H1 (cell line): ENCODE measurements around the gene ARMS2. TPM values are rescaled to one million over a fixed set of nuclear protein-coding genes. Genes with fewer than 3 reads are reported as not detected.

Source experiments
- CTCF ChIA-PET: fragments of 300-600 bp; sonication (Branson Sonifier 250); formaldehyde crosslinking; loops from one replicate; lab custom pipeline; 2021; ENCODE audit not compliant: partially characterized antibody; lab: Charles Lee
- POLR2A ChIA-PET: fragments of 300-600 bp; sonication (Branson Sonifier 250); formaldehyde crosslinking; loops from one replicate; lab custom pipeline; 2021; ENCODE audit warnings: inconsistent platforms; ENCODE audit not compliant: partially characterized antibody; lab: Charles Lee
- DNase-seq, 2 experiments: peaks; one replicate each; pipeline versions ENCODE4 v3.0.0 to v3.0.0-alpha.2; 2010 to 2022; ENCODE audit warnings: low spot score in 2 of 2, low read depth in 1 of 2, mixed read lengths in 1 of 2
- FAIRE-seq: peaks from 2 replicates; lab custom pipeline; 2011; peaks lifted over from hg19 to GRCh38; lab: Jason Lieb, UNC
- H2AFZ ChIP-seq: 2 replicates; pipeline ENCODE4 v1.8.1; 2012; ENCODE audit warnings: low read length, inconsistent platforms
- H2AK5ac ChIP-seq: 2 replicates; pipeline ENCODE4 v1.6.1; 2013; ENCODE audit warnings: low read depth, low read length
- H2BK120ac ChIP-seq: replicated peaks from 2 replicates; pipeline ENCODE3; 2013; ENCODE audit warnings: low read depth, low read length, inconsistent platforms
- H2BK12ac ChIP-seq: 2 replicates; pipeline ENCODE4 v1.6.1; 2013; ENCODE audit warnings: low read depth, low read length
- H2BK15ac ChIP-seq: 2 replicates; pipeline ENCODE4 v1.6.1; 2013; ENCODE audit warnings: low read length
- H2BK20ac ChIP-seq: 2 replicates; pipeline ENCODE4 v1.6.1; 2013; ENCODE audit warnings: low read length
- H2BK5ac ChIP-seq: 2 replicates; pipeline ENCODE4 v1.6.1; 2013; ENCODE audit warnings: low read depth, low read length
- H3K14ac ChIP-seq: 2 replicates; pipeline ENCODE4 v1.6.1; 2013; ENCODE audit warnings: inconsistent platforms; ENCODE audit not compliant: insufficient read length
- H3K18ac ChIP-seq: 2 replicates; pipeline ENCODE4 v1.6.1; 2013; ENCODE audit warnings: low read length; ENCODE audit errors: extremely low read depth
- H3K23ac ChIP-seq: 2 replicates; pipeline ENCODE4 v1.6.1; 2013; ENCODE audit warnings: inconsistent platforms; ENCODE audit not compliant: insufficient read length
- H3K23me2 ChIP-seq: 2 replicates; pipeline ENCODE4 v1.6.1; 2013; ENCODE audit warnings: low read depth, low read length
- H3K27ac ChIP-seq: 2 replicates; pipeline ENCODE4 v1.6.1; 2011; ENCODE audit warnings: low read depth, low read length, inconsistent platforms
- H3K27me3 ChIP-seq, 4 experiments: replicated peaks in 1 of 4; 1 replicate in 1 of 4; 2 replicates in 3 of 4; pipeline versions ENCODE4 v1.6.1 to v1.8.1; 2011 to 2013; ENCODE audit warnings: low read length in 3 of 4, mild to moderate bottlenecking in 3 of 4, inconsistent platforms in 2 of 4, mixed read lengths in 2 of 4, moderate library complexity in 1 of 4; ENCODE audit not compliant: control insufficient read depth in 3 of 4, insufficient read depth in 3 of 4; ENCODE audit errors: extremely low read depth in 1 of 4
- H3K36me3 ChIP-seq, 4 experiments: 2 replicates each; pipeline versions ENCODE4 v1.6.1 to v1.8.1; 2011 to 2013; ENCODE audit warnings: mild to moderate bottlenecking in 4 of 4, low read length in 3 of 4, moderate library complexity in 2 of 4, control low read depth in 1 of 4, inconsistent platforms in 1 of 4; ENCODE audit not compliant: insufficient read depth in 4 of 4, control insufficient read depth in 2 of 4
- H3K4ac ChIP-seq: replicated peaks from 2 replicates; pipeline ENCODE3; 2013; ENCODE audit warnings: low read length, low read depth, mixed read lengths, inconsistent platforms; ENCODE audit not compliant: insufficient read length
- H3K4me1 ChIP-seq, 4 experiments: replicated peaks in 1 of 4; 1 replicate in 1 of 4; 2 replicates in 3 of 4; pipeline versions ENCODE4 v1.6.1 to v1.8.1; 2011 to 2013; ENCODE audit warnings: low read length in 3 of 4, inconsistent platforms in 2 of 4, mixed read lengths in 1 of 4; ENCODE audit not compliant: insufficient read depth in 4 of 4, control insufficient read depth in 3 of 4
- H3K4me2 ChIP-seq, 2 experiments: 2 replicates each; pipeline versions ENCODE4 v1.6.1 to v1.8.1; 2011 to 2013; ENCODE audit warnings: low read depth in 2 of 2, low read length in 2 of 2, control low read depth in 1 of 2, inconsistent platforms in 1 of 2, mild to moderate bottlenecking in 1 of 2; ENCODE audit not compliant: insufficient read depth in 1 of 2
- H3K4me3 ChIP-seq, 4 experiments: fragments of 200-600, 300-600 bp in 1 of 4; sonication (generic), shearing (Covaris generic), sonication (Bioruptor Twin) in 1 of 4; 2 replicates each; pipeline versions ENCODE4 v1.5.1 to v1.8.1; 2011 to 2016; ENCODE audit warnings: low read length in 4 of 4, low read depth in 3 of 4, control low read depth in 2 of 4, inconsistent platforms in 2 of 4, mild to moderate bottlenecking in 2 of 4, mixed read lengths in 1 of 4, moderate library complexity in 1 of 4; ENCODE audit not compliant: insufficient read depth in 2 of 4; ENCODE audit errors: extremely low read depth in 1 of 4
- H3K56ac ChIP-seq: replicated peaks from 2 replicates; pipeline ENCODE3; 2013; ENCODE audit warnings: low read depth, mild to moderate bottlenecking, mixed read lengths, low read length, inconsistent platforms; ENCODE audit not compliant: insufficient read length
- H3K79me1 ChIP-seq: 2 replicates; pipeline ENCODE4 v1.6.1; 2013; ENCODE audit warnings: low read depth, low read length, control low read depth
- H3K79me2 ChIP-seq, 2 experiments: 2 replicates each; pipeline versions ENCODE4 v1.6.1 to v1.8.1; 2012 to 2013; ENCODE audit warnings: low read length in 2 of 2, mild to moderate bottlenecking in 2 of 2, inconsistent platforms in 1 of 2; ENCODE audit not compliant: insufficient read depth in 2 of 2, control insufficient read depth in 1 of 2
- H3K9ac ChIP-seq, 4 experiments: replicated peaks in 1 of 4; 1 replicate in 1 of 4; 2 replicates in 3 of 4; pipeline versions ENCODE4 v1.6.1 to v1.8.1; 2011 to 2013; ENCODE audit warnings: low read depth in 3 of 4, low read length in 3 of 4, control low read depth in 2 of 4, mild to moderate bottlenecking in 2 of 4, moderate library complexity in 2 of 4, inconsistent platforms in 1 of 4; ENCODE audit errors: extremely low read depth in 1 of 4
- H3K9me3 ChIP-seq, 2 experiments: 2 replicates each; pipeline versions ENCODE4 v1.6.1 to v1.8.1; 2012 to 2013; ENCODE audit warnings: mild to moderate bottlenecking in 2 of 2, moderate library complexity in 2 of 2, control low read depth in 1 of 2, inconsistent platforms in 1 of 2, low read depth in 1 of 2, low read length in 1 of 2, mixed read lengths in 1 of 2; ENCODE audit not compliant: insufficient read depth in 2 of 2
- H4K20me1 ChIP-seq, 2 experiments: replicated peaks in 1 of 2; 2 replicates each; pipeline versions ENCODE3 to v1.8.1; 2011 to 2013; ENCODE audit warnings: inconsistent platforms in 2 of 2, low read length in 2 of 2, mild to moderate bottlenecking in 1 of 2; ENCODE audit not compliant: insufficient read depth in 2 of 2, control insufficient read depth in 1 of 2
- H4K5ac ChIP-seq: 2 replicates; pipeline ENCODE4 v1.6.1; 2013; ENCODE audit warnings: low read length, low read depth, mixed read lengths, inconsistent platforms; ENCODE audit not compliant: insufficient read length
- H4K8ac ChIP-seq: 2 replicates; pipeline ENCODE4 v1.8.0; 2013; ENCODE audit warnings: mild to moderate bottlenecking, moderate library complexity, low read length, inconsistent platforms; ENCODE audit not compliant: insufficient read depth; ENCODE audit errors: extremely low read depth
- H4K91ac ChIP-seq: replicated peaks from 2 replicates; pipeline ENCODE3; 2013; ENCODE audit warnings: low read length, mixed read lengths, inconsistent platforms; ENCODE audit not compliant: insufficient read length
- CHD1 ChIP-seq: IDR thresholded peaks from 2 replicates; pipeline ENCODE4 v1.6.1; 2012; ENCODE audit warnings: low read depth, low read length, improper control_type of control experiment
- EGR1 ChIP-seq: IDR thresholded peaks from 2 replicates; pipeline ENCODE4 v1.6.1; 2011; ENCODE audit warnings: low read depth, low read length, borderline replicate concordance
- GABPA ChIP-seq: IDR thresholded peaks from 2 replicates; pipeline ENCODE4 v1.6.1; 2011; ENCODE audit warnings: mild to moderate bottlenecking, low read length, moderate library complexity, borderline replicate concordance; ENCODE audit not compliant: insufficient read depth
- GTF2F1 ChIP-seq: IDR thresholded peaks from 2 replicates; pipeline ENCODE4 v1.6.1; 2012; ENCODE audit warnings: low read depth, low read length, improper control_type of control experiment, borderline replicate concordance
- PHF8 ChIP-seq: fragments of 200-600 bp; sonication (generic); conservative IDR thresholded peaks from 2 replicates; pipeline ENCODE4 v1.7.1; 2012; ENCODE audit warnings: low read depth, mild to moderate bottlenecking, inconsistent platforms, low read length, moderate library complexity
- POLR2A ChIP-seq, 2 experiments: IDR thresholded peaks; 1 replicate in 1 of 2; 2 replicates in 1 of 2; pipeline ENCODE4 v1.6.1; 2011; ENCODE audit warnings: low read depth in 2 of 2, low read length in 2 of 2, mild to moderate bottlenecking in 2 of 2; ENCODE audit errors: control extremely low read depth in 1 of 2
- POU5F1 ChIP-seq: IDR thresholded peaks from 2 replicates; pipeline ENCODE4 v1.6.1; 2011; ENCODE audit warnings: low read depth, mild to moderate bottlenecking, low read length, moderate library complexity
- RNF2 ChIP-seq: fragments of 200-900, 300-1000 bp; sonication (generic); IDR thresholded peaks from 2 replicates; pipeline ENCODE4 v1.7.1; 2016; ENCODE audit warnings: borderline replicate concordance, low read depth, mild to moderate bottlenecking, antibody characterized with exemption, low read length; ENCODE audit not compliant: poor library complexity, severe bottlenecking; ENCODE audit errors: missing control alignments
- RXRA ChIP-seq: IDR thresholded peaks from 2 replicates; pipeline ENCODE4 v1.6.1; 2011; ENCODE audit warnings: low read depth, mild to moderate bottlenecking, low read length, moderate library complexity; ENCODE audit not compliant: insufficient read depth
- SP4 ChIP-seq: IDR thresholded peaks from 2 replicates; pipeline ENCODE4 v1.6.1; 2012; ENCODE audit warnings: low read length, inconsistent platforms
- TAF1 ChIP-seq: IDR thresholded peaks from 2 replicates; pipeline ENCODE4 v1.6.1; 2011; ENCODE audit warnings: mild to moderate bottlenecking, low read depth, low read length
- TBP ChIP-seq: IDR thresholded peaks from 2 replicates; pipeline ENCODE4 v1.6.1; 2011; ENCODE audit warnings: low read depth, low read length, improper control_type of control experiment
- WGBS, 2 experiments: shearing (Covaris generic) in 1 of 2; methylation state at CpG; one replicate each; pipeline versions ENCODE4 v1.1.6 to v1.1.7; 2013 to 2015; ENCODE audit warnings: low lambda C conversion rate in 2 of 2, mixed read lengths in 2 of 2, inconsistent platforms in 1 of 2, low coverage in 1 of 2, missing lambda C conversion rate in 1 of 2; ENCODE audit not compliant: insufficient replicate concordance in 2 of 2, insufficient coverage in 1 of 2, insufficient read length in 1 of 2; ENCODE audit errors: extremely low coverage in 1 of 2, missing lambda C conversion rate in 1 of 2; 5-methylcytosine and 5-hydroxymethylcytosine counted together
- polyA plus RNA-seq, 7 experiments: library from polyadenylated mRNA; depleted of rRNA in 3 of 7; stranded (reverse) in 5 of 7; unstranded in 2 of 7; fragments of >200 nt in 5 of 7; fragments of 200-250 nt in 2 of 7; gene quantifications; 1 replicate in 5 of 7; 2 replicates in 1 of 7; 4 replicates in 1 of 7; pipeline versions ENCODE4 v1.2.1 to v1.2.3, GENCODE V29; 2011 to 2013; ENCODE audit warnings: missing spikeins in 2 of 7, mixed read lengths in 2 of 7
- total RNA-seq: library from RNA; stranded (reverse); fragmentation: NEBNext Ultra II Directional; extraction: Animal tissue kit (Norgen Biotek cat#: 25700); gene quantifications from 2 replicates; pipeline ENCODE4 v1.2.1, GENCODE V29; 2021

The ARMS2 gene
- total and polyA plus RNA-seq, 2 of the 8 experiments (the other 6 are each of a cell fraction or from before 2014, with no cell fraction given) = not detected

- Histone ChIP-seq H3K9me3 (no peaks in the 10 kb centered on the region), H2AFZ (peak overlapping the region; percentile 58; the same call in 1 of the 2 replicates), H4K91ac (no peak overlapping the region), H4K20me1 (peaks cover 3 to 5% of the 10 kb centered on the region in 2 experiments), H2BK15ac (peak overlapping the region; percentile 61; the same call in 1 of the 2 replicates), H3K18ac (peak overlapping the region; percentile 60; the same call in 1 of the 2 replicates), H2BK5ac (no peak overlapping the region), H3K79me1 (no peaks in the 10 kb centered on the region), H3K4me2 (peak overlapping the region; percentile 78 to 100), H3K23ac (no peak overlapping the region), H2AK5ac (no peak overlapping the region), H3K56ac (peak overlapping the region; percentile 19), H3K4me1 (peaks cover 0 to 20% (median 5%) of the 10 kb centered on the region in 4 experiments; a peak in 6 of 7 replicates), H3K27me3 (peaks cover 25 to 47% (median 41%) of the 10 kb centered on the region in 4 experiments), H3K14ac (no peak overlapping the region), H3K23me2 (peaks cover 17% of the 10 kb centered on the region; the same call in 1 of the 2 replicates), H3K9ac (peak overlapping the region in 3 of 4 experiments; percentile 4 to 62 (median 17); a peak in 4 of 7 replicates), H3K4me3 (peak overlapping the region; percentile 44 to 67 (median 54)), H4K5ac (no peak overlapping the region), H3K27ac (no peak overlapping the region), H2BK12ac (peak overlapping the region; percentile 27; the same call in 1 of the 2 replicates), H3K36me3 (peaks cover 0 to 6% (median 0%) of the 10 kb centered on the region in 4 experiments; a peak in 1 of 8 replicates), H3K4ac (no peak overlapping the region), H3K79me2 (no peaks in the 10 kb centered on the region), H2BK120ac (no peak overlapping the region), H4K8ac (no peak overlapping the region; the same call in 1 of the 2 replicates), H2BK20ac (no peak overlapping the region)
- CTCF ChIA-PET = interaction anchor here (1.1 kb wide), 1 partner anchor 163 kb away, joined by 3 read pairs; no protein-coding TSS in a partner anchor
- peak in 1 of 2 experiments; percentile 78 for DNase-seq
- no peak for FAIRE-seq
- POLR2A ChIA-PET = no interaction called here
- WGBS, 2 experiments = 2% methylated on average over 74 of the region's 95 CpGs; no CpG with 5 or more reads in 1 of the 2 experiments
- TF ChIP-seq PHF8 (no peak), EGR1 (no peak), RNF2 (peak; percentile 51), RXRA (no peak), CHD1 (no peak), TAF1 (no peak), POLR2A (IDR thresholded peaks at IDR 0.05; ENCODE audit: control extremely low read depth in 1 of 2, low read depth in 2 of 2, low read length in 2 of 2) (no peak), POU5F1 (no peak), GABPA (0 out of 2 replicates have a peak, but pooled peaks have one; percentile 30), GTF2F1 (no peak), TBP (no peak), SP4 (no peak)
These were observed 7.5 kb downstream of the ARMS2 start for GRCh38 chr10:122461729-122462532.
